Measurements from ENCODE around the gene RBPJ. TPM values are rescaled to one million over a fixed set of nuclear protein-coding genes. Genes with fewer than 3 reads are reported as not detected.

Gene RBPJ
- 69.8 TPM for polyA plus RNA-seq (ENCODE audit: insufficient read length)

GRCh38 chr4:26320538-26321372, at the start of gene RBPJ:
RBPJ (plus strand) TSS chr4:26321014; CDS start chr4:26321029, 15 bp downstream.
- peak; percentile 93 for DNase-seq (ENCODE audit: low read depth)

DNA sequence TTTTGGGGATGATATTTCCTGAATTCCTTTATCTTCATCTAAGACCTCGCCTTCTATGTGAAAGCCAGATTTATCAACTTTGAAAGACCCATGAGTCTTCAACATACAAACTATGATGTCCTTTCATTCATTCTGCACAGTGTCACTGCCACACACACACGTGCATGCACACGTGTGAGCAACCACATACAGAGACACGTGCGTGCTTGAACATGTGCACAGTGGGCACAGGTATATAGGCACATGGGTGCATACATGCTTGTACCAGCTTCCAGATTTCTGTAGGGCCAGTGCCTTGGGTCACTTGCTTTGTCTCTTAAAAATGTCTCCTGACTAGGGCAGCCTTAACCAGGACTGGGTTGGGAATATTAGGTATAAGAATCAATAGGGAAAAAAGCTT, 49.1 kb upstream of the RBPJ start:
- DNase-seq (ENCODE audit: low read depth): no peak

DNA sequence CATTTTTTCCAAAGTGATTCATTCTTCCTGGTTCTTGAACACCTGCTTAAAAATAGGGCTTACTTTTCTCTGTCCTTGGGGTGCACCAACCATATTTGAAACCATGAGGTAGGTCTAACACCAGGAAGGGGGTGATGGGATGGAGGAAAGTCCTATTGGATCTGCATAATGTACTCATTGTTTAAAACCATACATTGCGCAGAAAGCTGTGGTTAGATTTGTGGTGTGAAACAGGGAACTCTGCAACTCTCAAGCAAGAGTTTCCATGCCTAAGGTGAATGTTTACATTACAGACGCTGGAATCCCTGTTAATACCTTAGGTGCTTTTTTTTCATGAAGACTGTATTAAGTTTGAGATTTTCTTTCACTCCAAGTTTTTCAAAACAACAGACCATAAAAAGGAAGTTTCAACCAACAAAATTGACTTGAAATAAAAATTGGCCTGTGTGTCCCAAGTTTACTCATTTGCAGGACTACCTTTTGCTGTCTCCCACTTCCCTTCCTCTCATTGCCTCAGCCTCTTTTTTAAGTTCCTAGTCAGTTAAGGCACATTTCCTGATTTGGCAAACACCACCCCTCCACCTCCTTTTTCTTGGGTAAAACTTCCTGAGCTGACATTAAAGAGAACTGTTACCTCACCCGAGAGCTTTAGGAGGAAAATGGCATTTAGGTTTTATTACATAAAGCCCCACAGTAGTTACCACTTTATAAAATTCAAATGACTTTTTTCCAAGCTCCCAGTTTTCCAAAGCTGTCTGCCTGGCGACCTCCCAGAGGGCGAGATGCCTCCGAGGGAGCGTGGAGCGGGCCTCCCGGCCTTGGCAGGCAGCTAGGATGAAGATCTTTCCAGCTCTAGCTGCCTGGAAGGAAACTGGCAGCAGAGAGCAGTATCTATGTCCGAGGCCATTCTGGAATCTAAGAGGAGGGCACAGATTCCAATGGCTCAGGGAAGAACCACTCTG, 47.9 kb upstream of the RBPJ start:
- DNase-seq (ENCODE audit: low read depth): no peak

DNA sequence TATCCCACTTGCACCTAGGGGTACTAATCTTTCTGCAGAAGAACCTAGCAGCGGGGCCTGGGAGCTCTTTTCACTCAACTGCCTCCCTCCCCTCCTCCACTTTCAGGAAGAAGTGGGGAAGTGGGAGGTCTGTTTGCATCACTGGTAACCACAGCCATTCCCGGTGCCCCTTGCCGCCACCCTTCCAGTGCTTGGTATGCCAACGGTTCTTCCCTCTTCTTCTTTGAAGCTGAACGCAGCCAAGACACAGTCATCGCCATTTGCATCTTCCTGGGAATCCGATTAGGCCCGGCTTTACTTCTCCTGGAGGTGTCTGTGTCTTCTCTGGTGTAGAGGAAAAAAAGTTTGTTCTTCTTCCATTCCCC, 47.2 kb upstream of the RBPJ start:
- no peak for DNase-seq (ENCODE audit: low read depth)

GRCh38 chr4:26275281-26275680, 45.5 kb upstream of the RBPJ start:
- no peak for DNase-seq (ENCODE audit: low read depth)

DNA sequence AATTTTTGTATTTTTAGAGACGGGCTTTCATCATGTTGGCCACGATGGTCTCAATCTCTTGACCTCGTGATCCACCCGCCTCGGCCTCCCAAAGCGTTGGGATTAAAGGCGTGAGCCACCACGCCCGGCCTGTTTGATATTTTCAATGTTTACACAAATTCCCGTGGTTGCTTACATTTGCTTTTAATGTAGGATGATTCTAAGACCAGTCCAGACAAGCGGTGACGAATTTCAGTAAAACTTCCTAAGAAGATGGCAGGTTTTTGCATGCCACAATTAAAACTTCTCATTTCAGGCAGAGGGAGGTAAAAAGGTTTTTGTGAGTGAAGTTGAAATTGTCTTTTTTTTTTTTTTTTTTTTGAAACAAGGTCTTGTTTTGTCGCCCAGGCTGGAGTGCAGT, 41.4 kb upstream of the RBPJ start:
- no peak for DNase-seq (ENCODE audit: low read depth)

- no peak for DNase-seq (ENCODE audit: low read depth)
These were observed 38.9 kb upstream of the RBPJ start for GRCh38 chr4:26281881-26282280.

DNA sequence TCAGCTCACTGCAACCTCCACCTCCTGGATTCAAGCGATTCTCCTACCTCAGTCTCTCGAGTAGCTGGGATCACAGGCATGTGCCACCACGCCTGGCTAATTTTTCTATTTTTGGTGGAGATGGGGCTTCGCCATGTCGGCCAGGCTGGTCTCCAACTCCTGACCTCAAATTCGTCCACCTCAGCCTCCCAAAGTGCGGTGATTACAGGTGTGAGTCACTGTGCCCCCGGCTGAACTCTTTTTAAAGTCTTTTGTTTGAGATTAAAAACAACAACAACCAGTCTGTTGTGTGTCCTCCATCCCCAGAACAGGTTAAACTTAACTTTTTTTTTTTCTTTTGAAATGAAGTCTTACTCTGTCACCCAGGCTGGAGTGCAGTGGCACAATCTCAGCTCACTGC, 36.3 kb upstream of the RBPJ start:
- no peak for DNase-seq (ENCODE audit: low read depth)

DNA sequence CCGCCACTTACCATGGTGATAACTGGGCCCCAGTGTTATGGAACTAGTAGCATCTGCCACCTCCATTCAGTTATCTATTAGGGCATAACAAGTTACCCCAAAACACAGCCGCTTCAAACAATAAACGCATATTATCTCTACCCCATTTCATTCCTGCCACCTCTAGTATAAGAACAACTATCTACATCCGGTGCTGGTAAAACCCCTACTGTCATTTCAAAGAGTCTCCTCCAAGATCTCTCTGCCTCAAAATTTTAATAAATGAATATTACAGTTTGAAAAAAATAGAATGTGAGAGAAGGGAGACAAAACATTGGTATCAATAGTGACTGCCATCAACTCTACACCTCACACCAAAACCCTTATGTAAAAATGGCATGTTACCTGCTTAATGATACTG, 35.5 kb upstream of the RBPJ start:
- DNase-seq (ENCODE audit: low read depth): no peak

DNA sequence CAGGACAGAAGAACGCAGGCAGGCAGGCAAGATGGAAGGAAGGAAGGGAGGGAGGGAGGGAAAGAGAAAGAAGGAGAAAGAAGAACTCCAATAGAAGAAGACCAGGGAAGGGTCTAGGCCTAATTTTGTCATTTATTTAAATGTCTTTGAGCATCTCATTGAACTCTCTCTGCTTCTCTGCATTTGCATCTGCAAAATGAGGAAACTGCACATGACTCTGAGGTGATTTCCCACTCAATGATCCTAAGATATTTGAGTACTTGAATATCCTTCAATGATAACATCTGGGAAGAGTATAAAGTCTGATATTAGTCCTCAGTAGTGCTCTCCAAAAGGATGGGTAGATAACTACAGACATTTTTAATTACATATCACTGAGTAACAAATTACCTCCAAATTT, 33.1 kb upstream of the RBPJ start:
- DNase-seq (ENCODE audit: low read depth): no peak

DNA sequence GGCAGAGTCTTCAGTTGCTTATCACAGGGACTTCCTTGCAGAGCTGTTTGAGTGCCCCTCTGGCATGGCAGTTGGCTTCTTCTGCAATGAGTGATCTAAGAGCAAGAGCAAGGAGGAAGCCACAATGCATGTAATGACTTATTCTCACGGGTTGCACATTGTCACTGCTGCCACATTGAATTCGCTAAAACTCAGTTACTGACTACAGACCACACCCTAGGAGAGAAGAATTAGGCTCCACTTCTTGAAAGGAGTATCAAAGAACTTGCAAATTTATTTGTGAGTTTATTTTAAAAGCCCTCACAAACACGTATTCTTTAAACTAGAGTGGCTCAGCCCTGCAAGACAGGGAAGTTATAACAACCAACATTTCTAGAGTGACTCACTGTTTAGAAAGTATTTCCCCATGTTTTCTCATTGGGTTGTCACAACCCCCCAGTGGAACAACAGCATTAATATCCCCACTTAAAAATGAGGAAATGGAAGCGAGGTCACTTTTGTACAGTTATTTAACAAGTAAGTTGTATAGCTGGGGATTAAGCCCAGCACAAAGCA, 32.4 kb upstream of the RBPJ start:
- DNase-seq (ENCODE audit: low read depth): no peak

GRCh38 chr4:26289401-26289800, 31.4 kb upstream of the RBPJ start:
- no peak for DNase-seq (ENCODE audit: low read depth)

DNA sequence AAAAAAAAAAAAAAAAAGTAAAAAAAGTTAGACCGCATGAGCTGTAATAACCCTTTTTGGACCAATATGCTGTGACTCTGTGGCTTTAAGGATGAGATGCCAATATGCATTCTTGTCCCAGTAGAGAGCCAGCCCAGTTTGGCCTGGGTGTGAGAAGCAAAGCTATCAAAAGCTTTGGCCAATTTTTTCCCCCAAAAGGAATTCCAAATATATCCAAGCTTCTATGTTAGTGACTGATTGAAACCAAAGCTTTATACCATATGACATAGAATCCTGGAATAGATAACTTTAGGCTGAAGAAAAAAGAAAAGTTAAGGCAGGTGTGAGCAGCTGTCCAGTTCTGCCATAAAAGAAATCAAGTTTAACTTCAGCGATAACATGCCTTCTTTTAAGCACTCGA, 30.5 kb upstream of the RBPJ start:
- no peak for DNase-seq (ENCODE audit: low read depth)

DNA sequence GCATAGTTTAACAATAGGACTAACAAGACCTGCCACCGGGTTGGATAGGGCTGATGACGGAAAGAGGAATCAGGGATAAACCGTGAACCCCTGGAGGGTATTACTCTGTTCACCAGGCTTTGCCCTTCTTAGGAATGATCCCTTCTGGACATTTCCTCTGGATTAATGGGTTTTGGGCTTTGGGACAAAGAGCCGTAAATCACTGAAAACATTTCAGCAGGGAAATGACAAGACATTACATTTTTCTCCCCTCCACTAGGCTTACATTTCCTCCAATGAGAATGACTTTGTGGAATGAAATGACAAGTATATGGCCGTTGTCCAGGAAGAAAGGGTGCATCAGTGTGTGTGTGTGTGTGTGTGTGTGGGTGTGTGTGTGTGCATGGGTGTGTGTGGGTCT, 25.9 kb upstream of the RBPJ start:
- no peak for DNase-seq (ENCODE audit: low read depth)

- DNase-seq (ENCODE audit: low read depth): no peak
These were observed 24.8 kb upstream of the RBPJ start for GRCh38 chr4:26296021-26296420.

- no peak for DNase-seq (ENCODE audit: low read depth)
These were observed 24.3 kb upstream of the RBPJ start for GRCh38 chr4:26296514-26296913.

DNA sequence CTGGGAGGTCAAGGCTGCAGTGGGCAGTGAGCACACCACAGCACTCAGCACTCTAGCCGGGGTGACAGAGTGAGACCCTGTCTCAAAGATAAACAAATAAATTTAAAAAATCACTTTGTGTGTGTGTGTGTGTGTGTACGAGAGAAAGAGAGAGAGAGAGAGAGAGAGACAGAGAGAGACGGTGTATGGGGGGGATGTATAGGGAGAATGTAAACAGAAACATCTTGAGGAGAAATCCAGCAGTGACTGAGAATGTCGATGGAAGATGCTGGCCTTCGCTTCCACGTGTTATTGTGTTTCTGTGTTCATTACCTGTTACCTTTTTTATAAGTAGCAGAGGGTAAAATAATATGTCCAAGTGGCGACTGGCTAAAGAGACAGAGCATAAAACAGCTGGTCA, 23.6 kb upstream of the RBPJ start:
- no peak for DNase-seq (ENCODE audit: low read depth)

GRCh38 chr4:26298198-26298947, 22.4 kb upstream of the RBPJ start:
- no peak for DNase-seq (ENCODE audit: low read depth)

DNA sequence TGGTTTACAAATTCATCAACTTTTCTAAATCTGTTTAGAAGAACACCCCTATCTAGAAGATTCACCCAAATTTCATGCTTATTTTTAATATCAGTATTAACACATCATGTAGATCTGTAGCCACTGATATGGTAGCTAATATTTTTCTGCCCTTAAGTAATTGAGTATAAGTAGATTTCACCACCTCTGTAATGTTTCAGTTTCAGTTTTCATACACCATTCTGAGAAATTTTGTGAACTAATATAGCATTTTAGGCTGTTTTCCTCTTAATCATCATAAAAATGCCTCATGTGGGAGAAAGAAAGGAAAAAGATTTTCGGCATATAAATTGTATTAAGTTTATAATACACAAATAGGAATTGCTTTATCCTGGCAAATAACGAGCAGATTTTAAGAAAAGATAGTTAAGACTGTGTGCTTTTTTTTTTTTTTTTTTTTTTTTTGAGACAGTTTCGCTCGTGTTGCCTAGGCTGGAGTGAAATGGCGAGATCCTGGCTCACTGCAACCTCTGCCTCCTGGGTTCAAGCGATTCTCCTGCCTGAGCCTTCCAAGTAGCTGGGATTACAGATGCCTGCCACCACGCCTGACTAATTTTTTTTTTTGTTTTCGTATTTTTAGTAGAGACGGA, 21.4 kb upstream of the RBPJ start:
- no peak for DNase-seq (ENCODE audit: low read depth)

- no peak for DNase-seq (ENCODE audit: low read depth)
These were observed 20.2 kb upstream of the RBPJ start for GRCh38 chr4:26300314-26301307.

All from forelimb muscle (tissue), 1 donor.